HFFc6 (cell line): ENCODE data around the gene STRIP1. TPM values are rescaled to one million over a fixed set of nuclear protein-coding genes. Genes with fewer than 3 reads are reported as not detected.

Source experiments
- DNase-seq: peaks from one replicate; pipeline ENCODE4 v3.0.0-alpha.2; 2018
- H3K27ac Mint-ChIP-seq: 2 replicates; pipeline ENCODE4 v1.8.0; 2020; ENCODE audit warnings: mild to moderate bottlenecking, mixed read lengths
- H3K27me3 Mint-ChIP-seq: 2 replicates; pipeline ENCODE4 v1.8.0; 2021; ENCODE audit warnings: mild to moderate bottlenecking, moderate library complexity, mixed read lengths; ENCODE audit not compliant: insufficient read depth
- H3K36me3 Mint-ChIP-seq: 2 replicates; pipeline ENCODE4 v1.8.0; 2021; ENCODE audit warnings: low read depth, mixed read lengths
- H3K4me1 Mint-ChIP-seq: 2 replicates; pipeline ENCODE4 v1.8.0; 2020; ENCODE audit warnings: low read depth, mixed read lengths
- H3K4me3 Mint-ChIP-seq: 2 replicates; pipeline ENCODE4 v1.8.0; 2020; ENCODE audit warnings: mild to moderate bottlenecking, moderate library complexity, mixed read lengths
- H3K9me3 Mint-ChIP-seq: 2 replicates; pipeline ENCODE4 v1.8.0; 2020; ENCODE audit warnings: mild to moderate bottlenecking, mixed read lengths
- total RNA-seq, 6 experiments: library from RNA; stranded (reverse); fragmentation: NEBNext Ultra II Directional; extraction: Animal tissue kit (Norgen Biotek cat#: 25700); gene quantifications; 2 replicates in 1 of 6; 3 replicates in 5 of 6; pipeline ENCODE4 v1.2.3, GENCODE V29; 2021
- TF ChIP-seq, protein P1 (sequence below): fragments of 200-600 bp; sonication (generic); IDR thresholded peaks from 2 replicates; pipeline ENCODE4 v1.5.0; 2021; ENCODE audit warnings: antibody characterized with exemption, mild to moderate bottlenecking

STRIP1 gene
- total RNA-seq, 6 experiments from 2014 or later: 33.2 to 48.4 (median 36.8) TPM

DNA sequence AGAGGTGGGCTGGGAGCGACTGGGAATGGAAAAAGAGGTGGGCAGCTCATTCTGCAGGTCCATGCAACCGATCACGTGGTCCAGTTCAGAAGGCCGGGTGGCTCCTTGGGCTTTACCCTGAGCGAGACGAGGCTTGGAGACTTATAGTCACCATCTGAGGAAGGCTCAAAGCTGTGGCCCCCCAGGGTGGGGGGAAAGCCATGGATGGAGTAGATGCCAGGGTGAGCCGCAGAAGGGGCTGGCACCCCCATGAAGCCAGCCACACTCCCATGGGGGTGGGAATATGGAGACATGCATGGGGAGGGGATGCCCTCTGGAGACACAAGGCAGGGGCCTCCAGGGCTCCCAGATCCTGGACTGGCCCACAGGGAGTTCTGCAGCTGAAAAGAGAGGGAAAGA lies 26.2 kb downstream of the STRIP1 start:
- no peak for DNase-seq
- Mint-ChIP-seq H3K27ac (no peak overlapping the region), H3K4me3 (no peak overlapping the region), H3K4me1 (peaks cover 63% of the 10 kb centered on the region), H3K27me3 (peaks cover 5% of the 10 kb centered on the region), H3K9me3 (no peaks in the 10 kb centered on the region), H3K36me3 (peaks cover 32% of the 10 kb centered on the region)
- TF ChIP-seq, protein P1, sequence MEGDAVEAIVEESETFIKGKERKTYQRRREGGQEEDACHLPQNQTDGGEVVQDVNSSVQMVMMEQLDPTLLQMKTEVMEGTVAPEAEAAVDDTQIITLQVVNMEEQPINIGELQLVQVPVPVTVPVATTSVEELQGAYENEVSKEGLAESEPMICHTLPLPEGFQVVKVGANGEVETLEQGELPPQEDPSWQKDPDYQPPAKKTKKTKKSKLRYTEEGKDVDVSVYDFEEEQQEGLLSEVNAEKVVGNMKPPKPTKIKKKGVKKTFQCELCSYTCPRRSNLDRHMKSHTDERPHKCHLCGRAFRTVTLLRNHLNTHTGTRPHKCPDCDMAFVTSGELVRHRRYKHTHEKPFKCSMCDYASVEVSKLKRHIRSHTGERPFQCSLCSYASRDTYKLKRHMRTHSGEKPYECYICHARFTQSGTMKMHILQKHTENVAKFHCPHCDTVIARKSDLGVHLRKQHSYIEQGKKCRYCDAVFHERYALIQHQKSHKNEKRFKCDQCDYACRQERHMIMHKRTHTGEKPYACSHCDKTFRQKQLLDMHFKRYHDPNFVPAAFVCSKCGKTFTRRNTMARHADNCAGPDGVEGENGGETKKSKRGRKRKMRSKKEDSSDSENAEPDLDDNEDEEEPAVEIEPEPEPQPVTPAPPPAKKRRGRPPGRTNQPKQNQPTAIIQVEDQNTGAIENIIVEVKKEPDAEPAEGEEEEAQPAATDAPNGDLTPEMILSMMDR: no peak

DNA sequence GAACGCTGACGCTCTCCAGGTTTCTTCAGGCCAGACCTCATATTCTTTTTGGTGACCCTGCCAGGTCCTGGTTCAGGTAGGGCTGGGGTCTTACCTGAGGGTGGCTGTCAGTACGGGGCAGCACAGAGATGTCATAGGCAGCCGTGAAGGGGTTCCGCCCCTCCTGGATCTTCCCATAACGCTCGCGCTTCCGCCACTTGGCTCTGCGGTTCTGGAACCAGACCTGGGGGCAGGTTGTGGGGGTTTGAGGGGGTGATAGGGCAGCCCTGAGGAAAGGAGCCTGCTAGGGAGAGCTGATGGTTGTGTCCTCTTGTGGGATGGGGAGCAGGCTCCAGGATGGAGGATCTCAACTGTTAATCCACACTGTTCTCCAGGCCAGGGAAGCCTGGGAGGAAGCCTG lies 26.9 kb downstream of the STRIP1 start:
- H3K27ac Mint-ChIP-seq: no peak overlapping the region; the same call in 1 of the 2 replicates
- H3K36me3 Mint-ChIP-seq: peaks cover 25% of the 10 kb centered on the region
- H3K4me3 Mint-ChIP-seq: no peak overlapping the region
- H3K27me3 Mint-ChIP-seq: peaks cover 5% of the 10 kb centered on the region
- no peaks in the 10 kb centered on the region for H3K9me3 Mint-ChIP-seq
- DNase-seq: no peak
- H3K4me1 Mint-ChIP-seq: peaks cover 63% of the 10 kb centered on the region
- TF ChIP-seq, protein P1: no peak

DNA sequence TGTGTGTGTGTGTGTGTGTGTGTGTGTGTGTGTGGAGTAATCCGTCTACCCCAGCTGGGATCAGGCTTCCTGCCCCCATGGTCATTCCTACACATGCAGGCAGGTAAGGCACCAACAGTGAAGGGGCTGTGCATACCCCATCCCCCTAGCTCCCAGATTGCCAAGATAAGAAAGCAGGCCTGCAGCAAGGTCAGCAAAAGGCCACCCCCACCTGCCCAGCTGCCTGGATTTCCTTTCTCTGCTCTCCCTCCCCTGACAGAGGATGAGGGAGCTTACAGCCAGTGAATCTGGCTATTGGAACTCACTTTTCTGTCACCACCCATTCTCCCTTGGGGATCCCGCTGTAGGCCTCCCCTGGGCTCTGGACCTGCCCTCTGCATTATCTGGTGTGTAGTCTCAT lies 28.2 kb downstream of the STRIP1 start:
- H3K27me3 Mint-ChIP-seq: peaks cover 13% of the 10 kb centered on the region
- H3K27ac Mint-ChIP-seq: no peak overlapping the region
- H3K4me1 Mint-ChIP-seq: peaks cover 58% of the 10 kb centered on the region
- no peak overlapping the region for H3K4me3 Mint-ChIP-seq
- DNase-seq: no peak
- TF ChIP-seq, protein P1: no peak
- no peaks in the 10 kb centered on the region for H3K9me3 Mint-ChIP-seq
- H3K36me3 Mint-ChIP-seq: peaks cover 19% of the 10 kb centered on the region

- no peak for DNase-seq
- Mint-ChIP-seq H3K36me3 (peaks cover 17% of the 10 kb centered on the region), H3K4me1 (peaks cover 46% of the 10 kb centered on the region), H3K4me3 (no peak overlapping the region), H3K9me3 (no peaks in the 10 kb centered on the region; the same call in 1 of the 2 replicates), H3K27me3 (peaks cover 21% of the 10 kb centered on the region), H3K27ac (no peak overlapping the region)
- TF ChIP-seq, protein P1: no peak
Measured at GRCh38 chr1:110063781-110064180, 29.4 kb downstream of the STRIP1 start.

DNA sequence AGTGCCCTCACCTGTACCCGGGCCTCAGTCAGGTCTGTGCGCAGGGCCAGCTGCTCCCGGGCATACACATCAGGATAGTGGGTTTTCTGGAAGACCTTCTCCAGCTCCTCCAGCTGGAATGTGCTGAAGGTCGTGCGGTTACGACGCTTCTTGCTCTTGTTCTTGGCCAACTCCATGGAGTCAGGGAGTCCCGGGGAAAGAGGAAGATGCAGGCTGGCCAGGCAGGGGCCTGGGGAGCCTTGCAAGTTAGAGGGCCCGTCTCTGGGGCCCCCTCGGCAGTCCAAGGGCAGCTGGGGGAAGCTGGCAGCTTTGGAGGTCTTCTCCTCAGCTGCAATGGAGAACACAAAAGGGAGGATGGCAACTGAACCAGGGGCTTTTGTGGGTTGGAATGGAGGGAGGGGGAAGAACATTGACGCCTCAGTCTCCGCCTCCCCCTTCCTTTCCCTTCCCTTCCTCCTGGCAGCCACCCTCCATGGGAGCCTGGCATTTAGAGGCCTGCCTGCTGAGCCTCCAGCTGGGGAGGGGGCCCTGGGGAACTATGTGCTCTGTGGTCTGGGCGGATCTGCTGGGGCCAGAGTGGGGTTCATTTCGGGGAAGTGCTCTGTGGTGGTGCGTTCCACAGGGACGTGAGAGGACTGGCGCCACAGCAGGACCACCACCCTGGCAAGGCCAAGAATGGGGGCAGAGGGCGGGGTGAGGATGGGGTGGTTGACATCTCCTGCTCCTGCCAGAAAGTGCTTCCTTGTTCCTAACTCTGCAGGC lies 30.3 kb downstream of the STRIP1 start:
- Mint-ChIP-seq H3K9me3 (no peaks in the 10 kb centered on the region; the same call in 1 of the 2 replicates), H3K27ac (no peak overlapping the region), H3K4me1 (peaks cover 36% of the 10 kb centered on the region; the same call in 1 of the 2 replicates), H3K36me3 (peaks cover 12% of the 10 kb centered on the region), H3K4me3 (no peak overlapping the region), H3K27me3 (peaks cover 24% of the 10 kb centered on the region)
- TF ChIP-seq, protein P1: no peak
- no peak for DNase-seq
